Esophagus muscularis mucosa (tissue), 4 donors: ENCODE data around the gene AKAP13. TPM values are rescaled to one million over a fixed set of nuclear protein-coding genes. Genes with fewer than 3 reads are reported as not detected.
"Not testable (repeated sequence)": the region's sequence is repeated elsewhere in the genome, so short reads cannot be mapped to it uniquely, and the experiment has no call there.

Experiments used
- DNase-seq: peaks from one replicate; pipeline ENCODE4 v3.0.0-alpha.2; 2017; ENCODE audit errors: extremely low spot score
- H3K27ac ChIP-seq, 4 donors: fragments of 200-600 bp; sonication (generic); replicated peaks in 1 of 4; 1 replicate in 3 of 4; 2 replicates in 1 of 4; pipeline ENCODE4 v1.5.1; 2016 to 2019; ENCODE audit warnings: mild to moderate bottlenecking in 1 of 4
- H3K27me3 ChIP-seq, 4 donors: fragments of 200-600 bp; sonication (generic); one replicate each; pipeline versions ENCODE4 v1.5.1 to v1.6.0; 2016 to 2019
- H3K36me3 ChIP-seq, 4 donors: fragments of 200-600 bp; sonication (generic); one replicate each; pipeline ENCODE4 v1.5.1; 2016 to 2019
- H3K4me1 ChIP-seq, 4 donors: fragments of 200-600 bp; sonication (generic); one replicate each; pipeline ENCODE4 v1.5.1; 2016 to 2019
- H3K4me3 ChIP-seq, 4 donors: fragments of 200-600 bp; sonication (generic); 1 replicate in 2 of 4; 2 replicates in 2 of 4; pipeline ENCODE4 v1.5.1; 2016 to 2019; ENCODE audit warnings: mild to moderate bottlenecking in 4 of 4, moderate library complexity in 1 of 4
- H3K9me3 ChIP-seq, 4 donors: fragments of 200-600 bp; sonication (generic); 1 replicate in 3 of 4; 2 replicates in 1 of 4; pipeline ENCODE4 v1.5.1; 2016 to 2019
- EP300 ChIP-seq: sonication (generic); formaldehyde crosslinking; IDR thresholded peaks from one replicate; pipeline ENCODE4 v1.6.1; 2017; ENCODE audit warnings: antibody characterized with exemption
- POLR2A ChIP-seq: fragments of 450-650 bp; IDR thresholded peaks from one replicate; pipeline ENCODE4 v1.6.1; 2017; ENCODE audit warnings: antibody characterized with exemption, moderate library complexity, mild to moderate bottlenecking, low read depth
- POLR2AphosphoS5 ChIP-seq, 2 donors: sonication (generic); formaldehyde crosslinking; IDR thresholded peaks; one replicate each; pipeline ENCODE4 v1.6.1; 2017; ENCODE audit warnings: antibody characterized with exemption in 2 of 2
- WGBS: methylation state at CpG from one replicate; pipeline ENCODE4 v1.1.5; 2018; 5-methylcytosine and 5-hydroxymethylcytosine counted together
- intact Hi-C: fragments of 100-400 bp; cut with DNase I; formaldehyde crosslinking; loops from one replicate; pipeline ENCODE4 v1.15.1; 2023
- total RNA-seq, 4 donors: library from RNA; depleted of rRNA; stranded (reverse); fragments of >200 nt; gene quantifications; one replicate each; pipeline versions ENCODE4 v1.1.0 to v1.2.1, GENCODE V29; 2016
- TF ChIP-seq, protein P1 (sequence below), 3 experiments: fragments of 200-600 bp in 2 of 3; fragments of 450-650 bp in 1 of 3; sonication (generic) in 2 of 3; IDR thresholded peaks; one replicate each; pipeline ENCODE4 v1.5.1; 2017 to 2019; ENCODE audit warnings: antibody characterized with exemption in 3 of 3, mild to moderate bottlenecking in 2 of 3, moderate library complexity in 1 of 3

AKAP13 gene
- total RNA-seq, 4 donors from 2014 or later = 232 to 323 (median 284) TPM

- Histone ChIP-seq H3K36me3 (no peaks in the 10 kb centered on the region), H3K27me3 (no peaks in the 10 kb centered on the region), H3K4me1 (peaks cover 31 to 50% (median 49%) of the 10 kb centered on the region in 4 donors), H3K4me3 (no peak overlapping the region), H3K27ac (peak overlapping the region in 3 of 4 donors; percentile 5 to 66 (median 21)), H3K9me3 (no peaks in the 10 kb centered on the region)
- TF ChIP-seq POLR2A (no peak), EP300 (no peak), POLR2AphosphoS5 (IDR thresholded peaks at IDR 0.05) (no peak)
- TF ChIP-seq, protein P1, sequence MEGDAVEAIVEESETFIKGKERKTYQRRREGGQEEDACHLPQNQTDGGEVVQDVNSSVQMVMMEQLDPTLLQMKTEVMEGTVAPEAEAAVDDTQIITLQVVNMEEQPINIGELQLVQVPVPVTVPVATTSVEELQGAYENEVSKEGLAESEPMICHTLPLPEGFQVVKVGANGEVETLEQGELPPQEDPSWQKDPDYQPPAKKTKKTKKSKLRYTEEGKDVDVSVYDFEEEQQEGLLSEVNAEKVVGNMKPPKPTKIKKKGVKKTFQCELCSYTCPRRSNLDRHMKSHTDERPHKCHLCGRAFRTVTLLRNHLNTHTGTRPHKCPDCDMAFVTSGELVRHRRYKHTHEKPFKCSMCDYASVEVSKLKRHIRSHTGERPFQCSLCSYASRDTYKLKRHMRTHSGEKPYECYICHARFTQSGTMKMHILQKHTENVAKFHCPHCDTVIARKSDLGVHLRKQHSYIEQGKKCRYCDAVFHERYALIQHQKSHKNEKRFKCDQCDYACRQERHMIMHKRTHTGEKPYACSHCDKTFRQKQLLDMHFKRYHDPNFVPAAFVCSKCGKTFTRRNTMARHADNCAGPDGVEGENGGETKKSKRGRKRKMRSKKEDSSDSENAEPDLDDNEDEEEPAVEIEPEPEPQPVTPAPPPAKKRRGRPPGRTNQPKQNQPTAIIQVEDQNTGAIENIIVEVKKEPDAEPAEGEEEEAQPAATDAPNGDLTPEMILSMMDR (IDR thresholded peaks at IDR 0.05) = no peak
- intact Hi-C loops = no loop called here
- no peak for DNase-seq
Measured at GRCh38 chr15:85439996-85440395, 59.6 kb downstream of the AKAP13 start.

GRCh38 chr15:85440451-85440850 is 60.0 kb downstream of the AKAP13 start:
- Histone ChIP-seq H3K9me3 (no peaks in the 10 kb centered on the region), H3K4me1 (peaks cover 31 to 54% (median 53%) of the 10 kb centered on the region in 4 donors), H3K4me3 (no peak overlapping the region), H3K36me3 (no peaks in the 10 kb centered on the region), H3K27ac (peak overlapping the region in 3 of 4 donors; percentile 5 to 66 (median 21)), H3K27me3 (no peaks in the 10 kb centered on the region)
- DNase-seq = no peak
- intact Hi-C loops = no loop called here
- 67% methylated on average over 2 of the region's 2 CpGs for WGBS
- TF ChIP-seq EP300 (no peak), POLR2AphosphoS5 (IDR thresholded peaks at IDR 0.05) (no peak), POLR2A (no peak)
- TF ChIP-seq, protein P1 (IDR thresholded peaks at IDR 0.05) = no peak

DNA sequence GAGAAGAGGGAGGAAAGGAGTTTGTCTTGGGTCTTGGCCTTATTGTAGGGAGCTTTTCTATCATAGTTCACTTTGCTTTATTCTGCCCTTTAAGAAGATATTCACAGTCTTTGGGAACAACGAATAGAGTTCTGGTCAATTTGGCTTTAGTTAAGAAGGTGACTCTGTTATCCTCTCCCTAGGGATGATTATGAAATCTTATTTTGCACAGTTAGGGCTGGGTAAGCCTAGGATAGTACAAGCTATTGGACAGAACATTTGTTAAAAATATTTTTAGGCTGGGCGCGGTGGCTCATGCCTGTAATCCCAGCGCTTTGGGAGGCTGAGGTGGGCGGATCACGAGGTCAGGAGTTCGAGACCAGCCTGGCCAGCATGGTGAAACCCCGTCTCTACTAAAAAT is 61.5 kb downstream of the AKAP13 start:
- intact Hi-C loops, H3K4me3 ChIP-seq, H3K36me3 ChIP-seq, DNase-seq, H3K9me3 ChIP-seq, H3K27me3 ChIP-seq: not testable (repeated sequence)
- H3K27ac ChIP-seq = peak overlapping the region; percentile 41 to 66 (median 52)
- WGBS = 75% methylated on average over 8 of the region's 8 CpGs
- H3K4me1 ChIP-seq = peaks cover 31 to 55% (median 54%) of the 10 kb centered on the region in 4 donors
- TF ChIP-seq POLR2AphosphoS5 (IDR thresholded peaks at IDR 0.05) = peak in 1 of 2 donors; percentile 25

- intact Hi-C loops = no loop called here
- no peak for DNase-seq
- peaks cover 31 to 55% (median 54%) of the 10 kb centered on the region in 4 donors for H3K4me1 ChIP-seq
- H3K27ac ChIP-seq = peak overlapping the region; percentile 24 to 56 (median 42)
- H3K4me3 ChIP-seq = no peak overlapping the region
- no peaks in the 10 kb centered on the region for H3K27me3 ChIP-seq
- TF ChIP-seq, protein P1 (IDR thresholded peaks at IDR 0.05) = no peak
- TF ChIP-seq POLR2AphosphoS5 (IDR thresholded peaks at IDR 0.05) = no peak
- no peak for TF ChIP-seq POLR2A
- TF ChIP-seq EP300 = no peak
- H3K36me3 ChIP-seq = no peaks in the 10 kb centered on the region
- no peaks in the 10 kb centered on the region for H3K9me3 ChIP-seq
Measured at GRCh38 chr15:85443046-85443445, 62.6 kb downstream of the AKAP13 start.

DNA sequence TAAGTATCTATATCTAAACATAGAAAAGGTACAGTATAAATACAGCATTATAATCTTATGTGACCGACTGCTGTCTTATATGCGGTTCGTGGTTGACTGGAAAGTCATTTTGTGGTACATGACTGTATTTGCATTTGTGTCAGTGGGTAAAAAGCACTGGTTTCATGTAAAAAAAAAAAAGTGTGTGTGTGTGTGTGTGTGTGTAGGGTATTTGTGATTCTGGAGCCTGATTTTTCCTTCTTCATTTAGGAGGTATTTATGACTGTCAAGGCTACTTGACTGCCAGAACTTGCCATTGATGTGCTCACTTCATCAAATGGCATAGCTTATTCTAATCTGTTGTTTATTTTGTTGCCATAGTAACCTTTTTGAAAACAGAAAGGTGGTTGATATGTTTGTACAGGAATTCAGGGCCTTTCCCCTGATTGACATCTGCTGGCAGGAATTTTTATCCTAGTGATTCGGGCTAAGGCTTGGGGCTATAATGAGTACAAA is 63.2 kb downstream of the AKAP13 start:
- no peaks in the 10 kb centered on the region for H3K9me3 ChIP-seq
- intact Hi-C loops = no loop called here
- no peak for TF ChIP-seq EP300
- no peaks in the 10 kb centered on the region for H3K36me3 ChIP-seq
- no peak for DNase-seq
- WGBS = 67% methylated on average over 4 of the region's 4 CpGs
- peak overlapping the region; percentile 24 to 56 (median 42) for H3K27ac ChIP-seq
- peaks cover 31 to 55% (median 54%) of the 10 kb centered on the region in 4 donors for H3K4me1 ChIP-seq
- no peaks in the 10 kb centered on the region for H3K27me3 ChIP-seq
- H3K4me3 ChIP-seq = no peak overlapping the region
